Liver (tissue), 9 donors: ENCODE data around the gene ITGA11. TPM values are rescaled to one million over a fixed set of nuclear protein-coding genes. Genes with fewer than 3 reads are reported as not detected.

ENCODE experiments used
- DNase-seq: peaks from one replicate; pipeline ENCODE4 v3.0.0-alpha.2; 2017; ENCODE audit warnings: low spot score
- H3K27ac ChIP-seq, 2 donors: one replicate each; pipeline ENCODE4 v1.7.0; 2013; ENCODE audit warnings: inconsistent platforms in 2 of 2, low read length in 2 of 2, control low read depth in 1 of 2, low read depth in 1 of 2, mild to moderate bottlenecking in 1 of 2
- H3K27me3 ChIP-seq, 4 donors: one replicate each; pipeline versions ENCODE4 v1.6.1 to v1.7.0; 2013; ENCODE audit warnings: low read length in 3 of 4, inconsistent platforms in 1 of 4, mild to moderate bottlenecking in 1 of 4, moderate library complexity in 1 of 4; ENCODE audit not compliant: control insufficient read depth in 4 of 4, insufficient read depth in 4 of 4
- H3K36me3 ChIP-seq, 4 donors: one replicate each; pipeline versions ENCODE4 v1.6.1 to v1.7.0; 2013; ENCODE audit warnings: low read length in 3 of 4, mild to moderate bottlenecking in 3 of 4, low read depth in 1 of 4, moderate library complexity in 1 of 4; ENCODE audit not compliant: control insufficient read depth in 4 of 4, insufficient read depth in 3 of 4
- H3K4me1 ChIP-seq, 4 donors: one replicate each; pipeline versions ENCODE4 v1.6.1 to v1.7.0; 2013; ENCODE audit warnings: low read length in 3 of 4, mild to moderate bottlenecking in 3 of 4, moderate library complexity in 1 of 4; ENCODE audit not compliant: control insufficient read depth in 4 of 4, insufficient read depth in 4 of 4
- H3K4me3 ChIP-seq, 3 donors: one replicate each; pipeline versions ENCODE4 v1.6.1 to v1.7.0; 2013; ENCODE audit warnings: low read length in 3 of 3, control low read depth in 1 of 3, low read depth in 1 of 3, mild to moderate bottlenecking in 1 of 3
- H3K9ac ChIP-seq, 2 donors: one replicate each; pipeline ENCODE4 v1.7.0; 2013; ENCODE audit warnings: low read length in 2 of 2, mild to moderate bottlenecking in 2 of 2, moderate library complexity in 2 of 2, control low read depth in 1 of 2, low read depth in 1 of 2
- H3K9me3 ChIP-seq, 4 donors: one replicate each; pipeline versions ENCODE4 v1.6.1 to v1.7.0; 2013; ENCODE audit warnings: low read length in 3 of 4; ENCODE audit not compliant: control insufficient read depth in 4 of 4
- EGR1 ChIP-seq, 2 donors: IDR thresholded peaks; 2 replicates each; pipeline ENCODE4 v1.6.1; 2016 to 2018; ENCODE audit warnings: antibody characterized with exemption in 2 of 2, low read depth in 2 of 2
- FOXA1 ChIP-seq: IDR thresholded peaks from 2 replicates; pipeline ENCODE4 v1.6.1; 2016; ENCODE audit warnings: antibody characterized with exemption
- FOXA2 ChIP-seq: IDR thresholded peaks from 2 replicates; pipeline ENCODE4 v1.6.1; 2016; ENCODE audit warnings: antibody characterized with exemption
- GABPA ChIP-seq, 2 donors: IDR thresholded peaks in 1 of 2; conservative IDR thresholded peaks in 1 of 2; 2 replicates each; pipeline ENCODE4 v1.6.1; 2016; ENCODE audit warnings: antibody characterized with exemption in 2 of 2, mild to moderate bottlenecking in 1 of 2, moderate library complexity in 1 of 2
- HNF4A ChIP-seq, 2 donors: conservative IDR thresholded peaks; 2 replicates each; pipeline ENCODE4 v1.6.1; 2016; ENCODE audit warnings: antibody characterized with exemption in 2 of 2, mild to moderate bottlenecking in 2 of 2
- HNF4G ChIP-seq: IDR thresholded peaks from 2 replicates; pipeline ENCODE4 v1.6.1; 2016; ENCODE audit warnings: antibody characterized with exemption
- JUND ChIP-seq, 2 donors: IDR thresholded peaks; 2 replicates each; pipeline ENCODE4 v1.6.1; 2016; ENCODE audit warnings: antibody characterized with exemption in 2 of 2
- NR2F2 ChIP-seq: IDR thresholded peaks from 2 replicates; pipeline ENCODE4 v1.6.1; 2016; ENCODE audit warnings: antibody characterized with exemption
- RAD21 ChIP-seq, 2 donors: IDR thresholded peaks; 2 replicates each; pipeline ENCODE4 v1.6.1; 2016; ENCODE audit warnings: antibody characterized with exemption in 2 of 2, mild to moderate bottlenecking in 2 of 2
- RXRA ChIP-seq, 2 donors: IDR thresholded peaks; 2 replicates each; pipeline ENCODE4 v1.6.1; 2017 to 2018; ENCODE audit warnings: antibody characterized with exemption in 2 of 2, mild to moderate bottlenecking in 1 of 2
- WGBS: extraction: QIAGEN DNeasy Blood & Tissue Kit; methylation state at CpG from one replicate; pipeline ENCODE4 v1.1.7; 2013; 5-methylcytosine and 5-hydroxymethylcytosine counted together
- polyA plus RNA-seq, 2 donors: library from polyadenylated mRNA; stranded (reverse) in 1 of 2; unstranded in 1 of 2; fragments of 200-250 nt in 1 of 2; fragments of >200 nt in 1 of 2; fragmentation: Nextera tagmentation in 1 of 2; extraction: Ambion mirVana in 1 of 2; gene quantifications; one replicate each; pipeline versions ENCODE4 v1.2.1 to v1.2.3, GENCODE V29; 2013 to 2015
- total RNA-seq, 2 donors: library from RNA; depleted of rRNA; stranded (reverse); fragments of >200 nt; gene quantifications; one replicate each; pipeline ENCODE4 v1.2.3, GENCODE V29; 2014
- TF ChIP-seq, protein P1 (sequence below): IDR thresholded peaks from 2 replicates; pipeline ENCODE4 v1.6.1; 2016; ENCODE audit warnings: antibody characterized with exemption, mild to moderate bottlenecking
- TF ChIP-seq, protein P2 (sequence below): IDR thresholded peaks from 2 replicates; pipeline ENCODE4 v1.6.1; 2016; ENCODE audit warnings: antibody characterized with exemption
- TF ChIP-seq, protein P3 (sequence below): fragments of 150-350 bp; IDR thresholded peaks from 2 replicates; pipeline ENCODE4 v1.5.1; 2017; ENCODE audit warnings: improper control_type of control experiment, low read depth, low read length; ENCODE audit not compliant: missing input control
- TF ChIP-seq, protein P4 (sequence below): IDR thresholded peaks from 2 replicates; pipeline ENCODE4 v1.6.1; 2016; ENCODE audit warnings: antibody characterized with exemption
- TF ChIP-seq, protein P5 (sequence below): IDR thresholded peaks from 2 replicates; pipeline ENCODE4 v1.6.1; 2016; ENCODE audit warnings: antibody characterized with exemption
- donor health status: healthy.
- donor health status: healthy.
- donor health status: healthy.
- donor health status: healthy.
- donor health status: healthy.

Gene ITGA11
- total and polyA plus RNA-seq, 4 donors = 0.32 to 1.0 (median 0.67) TPM

DNA sequence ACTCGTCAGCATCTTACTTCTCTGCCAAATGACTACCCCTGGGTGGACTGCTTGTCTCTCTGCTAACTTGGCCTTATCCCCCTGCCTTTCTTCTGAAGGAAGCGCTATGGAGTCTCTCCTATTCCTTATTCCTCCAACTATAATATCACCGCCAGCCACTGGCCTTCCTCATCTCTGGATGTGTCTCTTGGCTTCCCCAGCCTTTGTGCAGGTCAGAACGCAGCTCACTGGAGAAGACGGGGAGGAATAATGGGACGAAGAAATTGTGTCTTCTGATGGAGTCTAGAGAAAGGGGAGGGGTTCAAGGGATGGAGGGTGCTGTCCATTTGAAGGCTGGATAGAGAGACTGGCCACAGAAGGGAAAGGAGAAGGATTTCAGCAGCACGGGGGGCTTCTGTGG is 16.9 kb downstream of the ITGA11 start:
- no peaks in the 10 kb centered on the region for H3K9me3 ChIP-seq
- H3K27me3 ChIP-seq = no peaks in the 10 kb centered on the region
- peak; percentile 3 for DNase-seq
- 92% methylated on average over 7 of the region's 7 CpGs for WGBS
- H3K27ac ChIP-seq = no peak overlapping the region
- TF ChIP-seq RAD21 (IDR thresholded peaks at IDR 0.05) = no peak
- TF ChIP-seq JUND (IDR thresholded peaks at IDR 0.05) = no peak
- H3K9ac ChIP-seq = no peak overlapping the region
- H3K4me1 ChIP-seq = no peaks in the 10 kb centered on the region
- no peak overlapping the region for H3K4me3 ChIP-seq
- no peaks in the 10 kb centered on the region for H3K36me3 ChIP-seq

DNA sequence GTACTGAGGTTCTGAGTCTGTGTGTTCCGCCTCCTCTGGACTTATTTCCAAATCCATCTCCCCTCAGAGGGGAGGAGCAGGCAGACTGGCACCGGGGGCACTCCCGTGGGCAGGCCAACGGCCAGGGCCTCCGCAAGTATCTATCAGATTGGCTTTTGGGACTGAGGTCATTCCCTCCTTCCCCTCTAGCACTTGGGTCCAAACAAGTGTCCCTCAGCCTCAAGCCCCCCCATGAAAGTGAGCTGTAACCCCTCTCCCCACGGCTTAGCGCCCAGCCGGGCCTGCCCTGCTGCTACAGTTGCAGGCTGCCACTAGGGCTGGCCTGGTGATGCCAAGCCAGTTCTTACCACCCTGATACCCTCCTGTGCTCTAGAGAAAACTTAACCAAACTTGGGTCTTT is 17.4 kb downstream of the ITGA11 start:
- H3K4me1 ChIP-seq = no peaks in the 10 kb centered on the region
- no peaks in the 10 kb centered on the region for H3K9me3 ChIP-seq
- no peaks in the 10 kb centered on the region for H3K36me3 ChIP-seq
- 94% methylated on average over 8 of the region's 8 CpGs for WGBS
- H3K4me3 ChIP-seq = no peak overlapping the region
- no peaks in the 10 kb centered on the region for H3K27me3 ChIP-seq
- DNase-seq = peak; percentile 17
- TF ChIP-seq, protein P1, sequence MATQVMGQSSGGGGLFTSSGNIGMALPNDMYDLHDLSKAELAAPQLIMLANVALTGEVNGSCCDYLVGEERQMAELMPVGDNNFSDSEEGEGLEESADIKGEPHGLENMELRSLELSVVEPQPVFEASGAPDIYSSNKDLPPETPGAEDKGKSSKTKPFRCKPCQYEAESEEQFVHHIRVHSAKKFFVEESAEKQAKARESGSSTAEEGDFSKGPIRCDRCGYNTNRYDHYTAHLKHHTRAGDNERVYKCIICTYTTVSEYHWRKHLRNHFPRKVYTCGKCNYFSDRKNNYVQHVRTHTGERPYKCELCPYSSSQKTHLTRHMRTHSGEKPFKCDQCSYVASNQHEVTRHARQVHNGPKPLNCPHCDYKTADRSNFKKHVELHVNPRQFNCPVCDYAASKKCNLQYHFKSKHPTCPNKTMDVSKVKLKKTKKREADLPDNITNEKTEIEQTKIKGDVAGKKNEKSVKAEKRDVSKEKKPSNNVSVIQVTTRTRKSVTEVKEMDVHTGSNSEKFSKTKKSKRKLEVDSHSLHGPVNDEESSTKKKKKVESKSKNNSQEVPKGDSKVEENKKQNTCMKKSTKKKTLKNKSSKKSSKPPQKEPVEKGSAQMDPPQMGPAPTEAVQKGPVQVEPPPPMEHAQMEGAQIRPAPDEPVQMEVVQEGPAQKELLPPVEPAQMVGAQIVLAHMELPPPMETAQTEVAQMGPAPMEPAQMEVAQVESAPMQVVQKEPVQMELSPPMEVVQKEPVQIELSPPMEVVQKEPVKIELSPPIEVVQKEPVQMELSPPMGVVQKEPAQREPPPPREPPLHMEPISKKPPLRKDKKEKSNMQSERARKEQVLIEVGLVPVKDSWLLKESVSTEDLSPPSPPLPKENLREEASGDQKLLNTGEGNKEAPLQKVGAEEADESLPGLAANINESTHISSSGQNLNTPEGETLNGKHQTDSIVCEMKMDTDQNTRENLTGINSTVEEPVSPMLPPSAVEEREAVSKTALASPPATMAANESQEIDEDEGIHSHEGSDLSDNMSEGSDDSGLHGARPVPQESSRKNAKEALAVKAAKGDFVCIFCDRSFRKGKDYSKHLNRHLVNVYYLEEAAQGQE = no peak
- no peak for TF ChIP-seq RAD21 (IDR thresholded peaks at IDR 0.05)
- TF ChIP-seq, protein P2, sequence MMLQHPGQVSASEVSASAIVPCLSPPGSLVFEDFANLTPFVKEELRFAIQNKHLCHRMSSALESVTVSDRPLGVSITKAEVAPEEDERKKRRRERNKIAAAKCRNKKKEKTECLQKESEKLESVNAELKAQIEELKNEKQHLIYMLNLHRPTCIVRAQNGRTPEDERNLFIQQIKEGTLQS = no peak
- no peak for TF ChIP-seq NR2F2
- no peak for TF ChIP-seq FOXA1
- no peak for TF ChIP-seq HNF4A (conservative IDR thresholded peaks at IDR 0.05)
- TF ChIP-seq, protein P3, sequence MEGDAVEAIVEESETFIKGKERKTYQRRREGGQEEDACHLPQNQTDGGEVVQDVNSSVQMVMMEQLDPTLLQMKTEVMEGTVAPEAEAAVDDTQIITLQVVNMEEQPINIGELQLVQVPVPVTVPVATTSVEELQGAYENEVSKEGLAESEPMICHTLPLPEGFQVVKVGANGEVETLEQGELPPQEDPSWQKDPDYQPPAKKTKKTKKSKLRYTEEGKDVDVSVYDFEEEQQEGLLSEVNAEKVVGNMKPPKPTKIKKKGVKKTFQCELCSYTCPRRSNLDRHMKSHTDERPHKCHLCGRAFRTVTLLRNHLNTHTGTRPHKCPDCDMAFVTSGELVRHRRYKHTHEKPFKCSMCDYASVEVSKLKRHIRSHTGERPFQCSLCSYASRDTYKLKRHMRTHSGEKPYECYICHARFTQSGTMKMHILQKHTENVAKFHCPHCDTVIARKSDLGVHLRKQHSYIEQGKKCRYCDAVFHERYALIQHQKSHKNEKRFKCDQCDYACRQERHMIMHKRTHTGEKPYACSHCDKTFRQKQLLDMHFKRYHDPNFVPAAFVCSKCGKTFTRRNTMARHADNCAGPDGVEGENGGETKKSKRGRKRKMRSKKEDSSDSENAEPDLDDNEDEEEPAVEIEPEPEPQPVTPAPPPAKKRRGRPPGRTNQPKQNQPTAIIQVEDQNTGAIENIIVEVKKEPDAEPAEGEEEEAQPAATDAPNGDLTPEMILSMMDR = no peak
- no peak for TF ChIP-seq RXRA (IDR thresholded peaks at IDR 0.05)
- TF ChIP-seq, protein P4, sequence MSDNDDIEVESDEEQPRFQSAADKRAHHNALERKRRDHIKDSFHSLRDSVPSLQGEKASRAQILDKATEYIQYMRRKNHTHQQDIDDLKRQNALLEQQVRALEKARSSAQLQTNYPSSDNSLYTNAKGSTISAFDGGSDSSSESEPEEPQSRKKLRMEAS = no peak
- TF ChIP-seq, protein P5, sequence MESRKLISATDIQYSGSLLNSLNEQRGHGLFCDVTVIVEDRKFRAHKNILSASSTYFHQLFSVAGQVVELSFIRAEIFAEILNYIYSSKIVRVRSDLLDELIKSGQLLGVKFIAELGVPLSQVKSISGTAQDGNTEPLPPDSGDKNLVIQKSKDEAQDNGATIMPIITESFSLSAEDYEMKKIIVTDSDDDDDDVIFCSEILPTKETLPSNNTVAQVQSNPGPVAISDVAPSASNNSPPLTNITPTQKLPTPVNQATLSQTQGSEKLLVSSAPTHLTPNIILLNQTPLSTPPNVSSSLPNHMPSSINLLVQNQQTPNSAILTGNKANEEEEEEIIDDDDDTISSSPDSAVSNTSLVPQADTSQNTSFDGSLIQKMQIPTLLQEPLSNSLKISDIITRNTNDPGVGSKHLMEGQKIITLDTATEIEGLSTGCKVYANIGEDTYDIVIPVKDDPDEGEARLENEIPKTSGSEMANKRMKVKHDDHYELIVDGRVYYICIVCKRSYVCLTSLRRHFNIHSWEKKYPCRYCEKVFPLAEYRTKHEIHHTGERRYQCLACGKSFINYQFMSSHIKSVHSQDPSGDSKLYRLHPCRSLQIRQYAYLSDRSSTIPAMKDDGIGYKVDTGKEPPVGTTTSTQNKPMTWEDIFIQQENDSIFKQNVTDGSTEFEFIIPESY = no peak
- no peak for TF ChIP-seq HNF4G
- TF ChIP-seq JUND (IDR thresholded peaks at IDR 0.05) = no peak
- TF ChIP-seq EGR1 (IDR thresholded peaks at IDR 0.05; ENCODE audit: low read depth in 2 of 2) = no peak
- no peak for TF ChIP-seq GABPA (IDR thresholded peaks at IDR 0.05 in 1 of 2, conservative IDR thresholded peaks at IDR 0.05 in 1 of 2)
- no peak for TF ChIP-seq FOXA2
- H3K9ac ChIP-seq = no peak overlapping the region
- H3K27ac ChIP-seq = no peak overlapping the region
